ENCODE data around the gene CHCHD6.

DNA sequence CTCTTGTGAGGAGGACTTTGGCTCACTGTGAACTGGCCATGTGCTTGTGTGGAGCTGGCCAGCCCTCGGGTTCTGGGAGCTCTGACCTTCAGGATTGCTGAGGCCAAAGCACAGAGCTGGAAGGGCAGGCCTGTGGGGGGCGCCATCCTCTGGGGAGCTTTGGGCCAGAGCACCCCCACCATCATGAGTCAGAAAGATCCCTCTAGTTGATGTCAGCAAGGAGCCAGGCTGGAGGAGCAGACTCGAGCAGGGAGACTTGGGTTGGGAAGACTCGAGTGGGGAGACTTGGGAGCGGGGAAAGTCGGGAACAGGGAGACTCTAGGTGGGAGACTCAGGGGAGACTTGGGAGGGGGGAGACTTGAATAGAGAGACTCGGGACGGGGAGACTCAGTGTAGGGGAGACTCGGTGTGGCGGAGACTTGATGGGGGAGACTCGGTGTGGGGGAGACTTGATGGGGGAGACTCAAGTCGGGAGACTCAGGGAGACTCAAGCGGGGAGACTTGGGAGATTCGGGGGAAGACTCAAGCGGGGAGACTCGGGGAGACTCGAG, 241.2 kb downstream of the CHCHD6 start:
- no peak for TF ChIP-seq ARNT (IDR thresholded peaks at IDR 0.05)
- no peak for TF ChIP-seq TARDBP (IDR thresholded peaks at IDR 0.05)
- TF ChIP-seq FOXM1 (IDR thresholded peaks at IDR 0.05; ENCODE audit: borderline replicate concordance), result no peak
- no peak for TF ChIP-seq SUZ12 (IDR thresholded peaks at IDR 0.05)
- TF ChIP-seq SP1 (IDR thresholded peaks at IDR 0.05), result no peak
- no peak for TF ChIP-seq FOXA1 (IDR thresholded peaks at IDR 0.05)
- TF ChIP-seq HDGF (IDR thresholded peaks at IDR 0.05; ENCODE audit: borderline replicate concordance), result no peak
- no peak for TF ChIP-seq CTBP1 (IDR thresholded peaks at IDR 0.05; ENCODE audit: borderline replicate concordance)
- TF ChIP-seq ZNF384 (IDR thresholded peaks at IDR 0.05), result no peak
- TF ChIP-seq NFRKB (IDR thresholded peaks at IDR 0.05), result no peak
- TF ChIP-seq LEF1 (IDR thresholded peaks at IDR 0.05; ENCODE audit: borderline replicate concordance), result no peak
- no peak for TF ChIP-seq BHLHE40 (IDR thresholded peaks at IDR 0.05; ENCODE audit: borderline replicate concordance)
- no peak for TF ChIP-seq L3MBTL2 (conservative IDR thresholded peaks at IDR 0.05)
- no peak for TF ChIP-seq FOXK2 (IDR thresholded peaks at IDR 0.05)

Data from HEK293T (cell line).